ENCODE measurements around the gene PRR19. TPM values are rescaled to one million over a fixed set of nuclear protein-coding genes. Genes with fewer than 3 reads are reported as not detected.
"Not testable (repeated sequence)": the region's sequence is repeated elsewhere in the genome, so short reads cannot be mapped to it uniquely, and the experiment has no call there.

PRR19 gene
- total RNA-seq, 2 experiments from 2014 or later = 0.27 to 0.43 TPM

DNA sequence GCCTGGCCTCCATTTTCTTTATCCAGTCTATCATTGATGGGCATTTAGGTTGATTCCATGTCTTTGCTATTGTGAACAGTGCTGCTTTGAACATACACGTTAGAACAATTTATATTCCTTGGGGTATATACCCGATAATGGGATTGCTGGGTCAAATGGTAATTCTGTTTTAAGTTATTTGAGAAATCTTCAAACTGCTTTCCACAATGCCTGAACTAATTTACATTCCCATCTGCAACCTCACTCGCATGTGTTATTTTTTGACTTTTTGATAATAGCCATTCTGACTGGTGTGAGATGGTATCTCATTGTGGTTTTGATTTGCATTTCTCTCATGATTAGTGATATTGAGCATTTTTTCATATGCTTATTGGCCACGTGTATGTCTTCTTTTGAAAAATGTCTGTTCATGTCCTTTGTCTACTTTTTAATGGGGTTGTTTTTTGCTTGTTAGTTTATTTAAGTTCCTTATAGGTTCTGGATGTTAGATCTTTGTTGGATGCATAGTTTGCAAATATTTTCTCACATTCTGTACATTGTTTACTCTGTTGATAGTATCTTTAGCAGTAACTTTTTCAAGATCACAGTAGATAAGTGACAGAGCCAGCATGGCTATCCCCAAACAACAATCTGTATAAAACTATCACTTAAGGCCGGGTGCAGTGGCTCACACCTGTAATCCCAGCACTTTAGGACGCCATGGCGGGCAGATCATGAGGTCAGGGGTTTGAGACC lies 37.4 kb downstream of the PRR19 start:
- DNase-seq; intact Hi-C loops (cut with micrococcal nuclease); H3K4me1 Mint-ChIP-seq (ENCODE audit: low read depth); H3K36me3 Mint-ChIP-seq (ENCODE audit: low read depth); H3K27ac Mint-ChIP-seq; H3K27me3 Mint-ChIP-seq (ENCODE audit: low read depth); CTCF ChIA-PET; H3K4me3 Mint-ChIP-seq; H3K9me3 Mint-ChIP-seq: not testable (repeated sequence)

DNA sequence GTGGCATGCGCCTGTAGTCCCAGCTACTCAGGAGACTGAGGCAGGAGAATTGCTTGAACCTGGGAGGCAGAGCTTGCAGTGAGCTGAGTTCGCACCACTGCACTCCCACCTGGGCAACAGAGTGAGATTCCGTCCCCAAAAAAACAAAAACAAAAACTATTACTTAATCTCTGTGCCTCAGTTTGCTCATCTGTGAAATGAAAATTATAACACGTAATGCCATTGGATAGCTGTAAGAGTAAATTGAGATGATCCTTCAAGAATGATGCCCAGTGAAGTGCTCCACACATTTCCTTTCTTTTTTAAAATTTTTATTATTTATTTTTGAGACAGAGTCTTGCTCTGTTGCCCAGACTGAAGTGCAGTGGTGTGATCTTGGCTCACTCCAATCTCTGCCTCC lies 38.0 kb downstream of the PRR19 start:
- H3K9me3 Mint-ChIP-seq; H3K4me3 Mint-ChIP-seq; H3K4me1 Mint-ChIP-seq (ENCODE audit: low read depth); H3K27ac Mint-ChIP-seq; intact Hi-C loops (cut with micrococcal nuclease); H3K27me3 Mint-ChIP-seq (ENCODE audit: low read depth); DNase-seq; H3K36me3 Mint-ChIP-seq (ENCODE audit: low read depth): not testable (repeated sequence)
- CTCF ChIA-PET = interaction anchor here (0.6 kb wide), 1 partner anchor 207 kb away, joined by 3 read pairs; no protein-coding TSS in a partner anchor

DNA sequence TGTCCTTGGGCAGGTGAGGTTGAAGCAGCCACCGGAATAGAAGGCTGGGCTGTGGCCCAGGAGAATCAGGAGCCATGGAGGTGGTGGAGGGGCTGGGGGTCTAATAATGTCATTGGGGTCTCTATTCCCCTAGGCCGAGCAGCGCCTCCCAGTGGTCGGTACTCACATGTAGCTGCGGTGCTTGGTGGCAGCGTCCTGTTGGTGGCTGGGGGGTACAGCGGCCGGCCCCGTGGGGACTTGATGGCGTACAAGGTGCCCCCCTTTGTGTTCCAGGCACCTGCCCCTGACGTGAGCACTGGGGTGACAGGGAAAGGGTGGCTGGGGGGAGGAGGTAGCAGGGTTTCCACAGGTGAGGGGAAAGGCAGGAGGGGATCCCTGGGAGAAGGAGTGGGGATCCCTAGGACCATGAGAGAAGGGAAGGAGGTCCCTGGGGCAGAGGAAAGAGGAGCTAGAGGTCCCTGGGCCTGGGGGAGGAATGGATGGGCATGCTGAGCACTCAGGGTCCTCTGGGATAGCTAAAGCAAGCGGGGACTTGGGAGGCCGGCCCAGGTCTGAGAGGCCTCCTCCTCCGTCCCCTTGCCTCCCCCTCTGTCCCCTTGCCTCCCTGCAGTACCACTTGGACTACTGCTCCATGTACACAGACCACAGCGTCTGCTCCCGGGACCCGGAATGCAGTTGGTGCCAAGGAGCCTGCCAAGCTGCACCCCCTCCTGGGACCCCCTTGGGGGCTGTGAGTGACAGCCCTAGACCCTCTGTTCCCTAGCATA lies 41.6 kb downstream of the PRR19 start:
- Mint-ChIP-seq H3K9me3 (no peaks in the 10 kb centered on the region), H3K27ac (no peak overlapping the region), H3K27me3 (ENCODE audit: low read depth) (no peaks in the 10 kb centered on the region), H3K4me1 (ENCODE audit: low read depth) (no peaks in the 10 kb centered on the region), H3K4me3 (no peak overlapping the region), H3K36me3 (ENCODE audit: low read depth) (peaks cover 3% of the 10 kb centered on the region)
- intact Hi-C loops (cut with micrococcal nuclease) = no loop called here
- CTCF ChIA-PET = no interaction called here
- no peak for DNase-seq

DNA sequence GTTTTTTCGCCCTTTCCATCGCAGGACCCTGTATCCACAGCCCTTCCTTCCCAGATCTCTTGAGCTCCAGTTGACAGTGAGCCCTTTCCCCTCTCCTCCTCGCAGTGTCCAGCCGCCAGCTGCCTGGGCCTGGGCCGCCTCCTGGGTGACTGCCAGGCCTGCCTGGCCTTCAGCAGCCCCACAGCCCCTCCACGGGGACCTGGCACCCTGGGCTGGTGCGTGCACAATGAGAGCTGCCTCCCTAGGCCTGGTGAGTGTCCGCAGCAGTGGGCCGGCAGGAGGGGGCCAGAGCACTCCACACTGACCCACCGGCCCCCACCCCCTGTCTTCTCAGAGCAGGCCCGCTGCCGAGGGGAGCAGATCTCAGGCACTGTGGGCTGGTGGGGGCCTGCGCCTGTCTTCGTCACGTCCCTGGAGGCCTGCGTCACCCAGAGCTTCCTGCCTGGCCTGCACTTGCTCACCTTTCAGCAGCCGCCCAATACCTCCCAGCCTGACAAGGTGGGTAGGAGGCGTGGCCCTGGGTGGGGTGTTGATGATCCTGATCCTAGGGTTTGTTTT lies 42.5 kb downstream of the PRR19 start:
- Mint-ChIP-seq H3K27me3 (ENCODE audit: low read depth) (no peaks in the 10 kb centered on the region), H3K27ac (no peak overlapping the region), H3K9me3 (no peaks in the 10 kb centered on the region), H3K4me1 (ENCODE audit: low read depth) (no peaks in the 10 kb centered on the region), H3K36me3 (ENCODE audit: low read depth) (peaks cover 3% of the 10 kb centered on the region), H3K4me3 (no peak overlapping the region)
- intact Hi-C loops (cut with micrococcal nuclease) = no loop called here
- CTCF ChIA-PET = no interaction called here
- no peak for DNase-seq

DNA sequence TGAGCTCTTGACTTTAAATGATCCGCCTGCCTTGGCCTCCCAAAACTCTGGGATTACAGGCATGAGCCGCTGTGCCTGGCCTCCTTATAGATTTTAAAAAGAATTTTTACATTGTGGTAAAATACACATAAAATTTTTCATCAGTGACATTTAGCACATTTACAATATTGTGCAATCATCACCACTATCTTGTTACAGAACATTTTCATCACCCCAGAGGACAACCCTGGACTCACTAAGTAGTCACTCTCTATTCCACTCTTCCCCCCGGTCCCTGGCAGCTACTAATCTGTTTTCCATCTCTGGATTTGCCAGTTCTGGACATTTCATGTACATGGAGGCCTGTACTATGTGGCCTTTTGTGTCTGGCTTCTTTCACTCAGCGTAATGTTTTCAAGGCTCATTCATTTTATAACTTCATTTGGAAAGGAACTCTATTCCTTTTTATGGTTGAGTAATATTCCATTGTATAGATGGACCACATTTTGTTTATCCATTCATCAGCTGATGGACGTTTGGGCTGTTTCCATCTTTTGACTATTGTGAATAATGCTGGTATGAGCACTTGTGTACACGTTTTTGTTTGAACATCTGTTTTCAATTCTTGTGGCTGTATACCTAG lies 43.4 kb downstream of the PRR19 start:
- intact Hi-C loops (cut with micrococcal nuclease) = no loop called here
- Mint-ChIP-seq H3K36me3 (ENCODE audit: low read depth) (peaks cover 3% of the 10 kb centered on the region), H3K27me3 (ENCODE audit: low read depth) (no peaks in the 10 kb centered on the region), H3K27ac (no peak overlapping the region), H3K4me3 (no peak overlapping the region), H3K9me3 (no peaks in the 10 kb centered on the region), H3K4me1 (ENCODE audit: low read depth) (no peaks in the 10 kb centered on the region)
- CTCF ChIA-PET = no interaction called here
- no peak for DNase-seq

DNA sequence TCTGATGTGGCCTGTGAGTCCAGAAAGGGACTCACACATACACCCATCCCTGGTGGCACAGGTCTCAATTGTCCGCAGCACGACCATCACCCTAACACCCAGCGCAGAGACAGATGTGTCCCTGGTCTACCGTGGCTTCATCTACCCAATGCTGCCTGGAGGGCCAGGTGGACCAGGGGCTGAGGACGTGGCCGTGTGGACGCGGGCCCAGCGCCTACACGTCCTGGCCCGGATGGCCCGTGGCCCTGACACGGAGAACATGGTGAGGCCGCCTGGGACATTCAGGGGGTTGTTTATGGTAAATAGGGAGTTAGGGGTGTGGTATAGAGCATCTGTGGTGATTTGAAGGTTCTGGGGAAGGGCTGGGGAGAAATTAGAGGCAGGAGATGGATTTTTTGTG lies 46.3 kb downstream of the PRR19 start:
- H3K27ac Mint-ChIP-seq = no peak overlapping the region
- CTCF ChIA-PET = no interaction called here
- H3K36me3 Mint-ChIP-seq (ENCODE audit: low read depth) = peaks cover 3% of the 10 kb centered on the region
- H3K4me1 Mint-ChIP-seq (ENCODE audit: low read depth) = no peaks in the 10 kb centered on the region
- H3K27me3 Mint-ChIP-seq (ENCODE audit: low read depth) = no peaks in the 10 kb centered on the region
- H3K9me3 Mint-ChIP-seq = no peaks in the 10 kb centered on the region
- intact Hi-C loops (cut with micrococcal nuclease) = no loop called here
- no peak for DNase-seq
- no peak overlapping the region for H3K4me3 Mint-ChIP-seq

DNA sequence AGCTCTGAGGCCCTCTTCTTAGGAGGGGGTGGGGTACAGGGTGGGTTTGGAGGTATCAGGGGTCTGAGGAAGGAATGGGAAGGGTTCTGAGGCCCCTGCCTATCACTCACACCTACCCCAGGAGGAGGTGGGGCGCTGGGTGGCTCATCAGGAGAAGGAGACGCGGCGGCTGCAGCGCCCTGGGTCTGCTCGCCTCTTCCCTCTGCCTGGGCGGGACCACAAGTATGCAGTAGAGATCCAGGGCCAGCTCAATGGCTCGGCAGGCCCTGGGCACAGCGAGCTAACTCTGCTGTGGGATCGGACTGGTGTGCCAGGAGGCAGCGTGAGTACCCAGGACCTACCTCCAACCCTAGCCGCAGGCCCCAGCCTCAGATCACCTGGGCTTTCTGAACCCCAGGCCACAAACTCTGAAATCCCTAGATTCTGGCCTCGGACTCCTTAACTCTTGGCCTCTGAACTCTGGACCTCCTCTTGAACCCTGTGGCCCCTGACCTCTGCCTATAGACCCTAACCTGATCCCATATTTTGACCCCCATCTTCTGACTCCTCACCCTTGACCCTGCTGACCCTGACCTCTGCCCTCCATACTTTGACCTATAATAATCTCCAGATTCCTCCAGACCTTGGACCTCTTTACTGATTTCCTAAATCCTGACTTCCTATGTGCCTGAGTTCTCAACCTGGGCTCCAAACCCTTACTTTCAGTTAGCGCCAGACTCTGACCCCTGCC lies 47.6 kb downstream of the PRR19 start:
- Mint-ChIP-seq H3K27ac (no peak overlapping the region), H3K36me3 (ENCODE audit: low read depth) (peaks cover 3% of the 10 kb centered on the region), H3K9me3 (no peaks in the 10 kb centered on the region), H3K4me1 (ENCODE audit: low read depth) (no peaks in the 10 kb centered on the region), H3K27me3 (ENCODE audit: low read depth) (no peaks in the 10 kb centered on the region), H3K4me3 (no peak overlapping the region)
- CTCF ChIA-PET = no interaction called here
- intact Hi-C loops (cut with micrococcal nuclease) = no loop called here
- no peak for DNase-seq

DNA sequence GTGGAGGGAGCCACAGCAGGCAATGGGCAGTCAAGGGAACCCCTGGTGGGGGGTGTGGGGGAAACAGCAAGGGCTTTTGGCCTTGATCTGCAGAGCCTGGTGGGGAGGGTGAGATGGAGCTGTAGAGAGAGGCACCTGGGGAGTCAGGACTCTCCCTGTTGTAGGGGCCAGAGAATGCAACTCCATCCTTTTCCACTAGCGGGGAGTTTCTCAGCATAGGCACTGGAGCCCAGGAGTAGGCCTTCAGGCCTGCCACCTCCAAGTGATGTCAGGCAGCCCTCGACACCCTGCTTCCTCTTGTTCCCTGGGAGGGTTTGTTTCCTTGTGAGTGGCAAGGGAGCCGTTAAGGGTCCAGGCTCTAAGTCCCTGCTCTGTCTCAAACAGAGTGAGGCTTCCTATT lies 48.5 kb downstream of the PRR19 start:
- H3K4me3 Mint-ChIP-seq = no peak overlapping the region
- CTCF ChIA-PET = no interaction called here
- intact Hi-C loops (cut with micrococcal nuclease) = no loop called here
- no peak overlapping the region for H3K27ac Mint-ChIP-seq
- H3K4me1 Mint-ChIP-seq (ENCODE audit: low read depth) = no peaks in the 10 kb centered on the region
- H3K9me3 Mint-ChIP-seq = no peaks in the 10 kb centered on the region
- no peaks in the 10 kb centered on the region for H3K27me3 Mint-ChIP-seq (ENCODE audit: low read depth)
- H3K36me3 Mint-ChIP-seq (ENCODE audit: low read depth) = no peaks in the 10 kb centered on the region
- DNase-seq = no peak

DNA sequence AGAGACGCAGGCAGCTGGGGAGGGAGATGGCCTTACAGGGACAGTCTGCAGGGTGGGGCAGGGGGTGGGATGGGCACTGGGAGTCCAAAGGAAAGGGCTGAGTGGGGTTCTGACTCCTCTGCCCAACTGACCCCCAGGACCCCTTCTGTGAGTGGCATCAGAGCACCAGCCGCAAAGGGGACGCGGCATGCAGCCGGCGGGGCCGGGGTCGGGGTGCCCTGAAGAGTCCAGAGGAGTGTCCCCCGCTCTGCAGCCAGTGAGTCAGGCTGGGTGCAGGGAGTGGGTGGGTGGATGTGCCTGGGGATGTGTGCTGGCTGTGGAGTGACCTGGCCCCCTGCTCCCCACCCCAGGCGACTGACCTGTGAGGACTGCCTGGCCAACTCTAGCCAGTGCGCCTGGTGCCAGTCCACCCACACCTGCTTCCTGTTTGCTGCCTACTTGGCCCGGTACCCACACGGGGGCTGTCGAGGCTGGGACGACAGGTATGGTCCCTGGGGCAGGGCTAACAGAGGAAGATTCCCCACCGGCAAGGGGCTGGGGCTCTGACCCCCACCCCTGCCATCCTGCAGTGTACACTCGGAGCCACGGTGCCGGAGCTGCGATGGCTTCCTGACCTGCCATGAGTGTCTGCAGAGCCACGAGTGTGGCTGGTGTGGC lies 49.3 kb downstream of the PRR19 start:
- Mint-ChIP-seq H3K4me3 (no peak overlapping the region), H3K4me1 (ENCODE audit: low read depth) (no peaks in the 10 kb centered on the region), H3K27me3 (ENCODE audit: low read depth) (no peaks in the 10 kb centered on the region), H3K27ac (no peak overlapping the region), H3K36me3 (ENCODE audit: low read depth) (no peaks in the 10 kb centered on the region), H3K9me3 (no peaks in the 10 kb centered on the region)
- DNase-seq = no peak
- CTCF ChIA-PET = no interaction called here
- intact Hi-C loops (cut with micrococcal nuclease) = no loop called here

DNA sequence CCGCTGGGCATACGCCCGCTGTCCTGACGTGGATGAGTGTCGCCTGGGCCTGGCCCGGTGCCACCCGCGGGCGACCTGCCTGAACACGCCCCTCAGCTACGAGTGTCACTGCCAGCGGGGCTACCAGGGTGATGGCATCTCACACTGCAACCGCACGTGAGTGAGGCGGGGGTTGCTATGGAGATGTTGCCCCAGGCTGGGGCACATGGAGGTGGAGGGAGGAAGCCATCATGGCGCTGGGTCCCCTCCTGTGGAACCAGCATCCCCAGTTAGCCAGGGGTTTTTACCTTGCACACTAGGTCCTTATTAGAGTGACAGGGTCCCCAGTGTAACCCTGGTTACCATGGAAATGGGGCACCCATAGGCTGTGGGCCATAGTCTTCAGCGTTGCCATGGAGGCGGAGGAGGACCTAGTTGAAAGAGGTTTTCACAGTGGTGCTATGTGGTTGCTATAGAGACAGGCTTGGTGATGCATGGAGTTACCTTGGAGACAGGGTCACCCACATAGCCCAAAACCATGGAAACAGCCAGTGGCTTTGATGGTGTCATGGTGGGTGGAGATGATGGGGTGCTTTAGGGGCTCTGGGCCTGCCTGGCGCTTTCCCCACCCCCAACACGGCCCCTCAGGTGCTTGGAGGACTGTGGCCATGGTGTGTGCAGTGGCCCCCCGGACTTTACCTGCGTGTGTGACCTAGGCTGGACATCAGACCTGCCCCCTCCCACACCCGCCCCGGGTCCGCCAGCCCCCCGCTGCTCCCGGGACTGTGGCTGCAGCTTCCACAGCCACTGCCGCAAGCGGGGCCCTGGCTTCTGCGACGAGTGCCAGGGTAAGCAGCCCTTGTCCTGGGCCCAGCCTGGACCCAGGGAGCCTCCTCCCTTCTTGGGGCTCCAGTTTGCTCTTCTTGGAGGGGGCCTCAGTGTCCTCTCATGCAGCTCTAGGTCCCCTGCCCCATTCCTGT lies 50.6 kb downstream of the PRR19 start:
- H3K27ac Mint-ChIP-seq = no peak overlapping the region
- no peak overlapping the region for H3K4me3 Mint-ChIP-seq
- CTCF ChIA-PET = no interaction called here

DNA sequence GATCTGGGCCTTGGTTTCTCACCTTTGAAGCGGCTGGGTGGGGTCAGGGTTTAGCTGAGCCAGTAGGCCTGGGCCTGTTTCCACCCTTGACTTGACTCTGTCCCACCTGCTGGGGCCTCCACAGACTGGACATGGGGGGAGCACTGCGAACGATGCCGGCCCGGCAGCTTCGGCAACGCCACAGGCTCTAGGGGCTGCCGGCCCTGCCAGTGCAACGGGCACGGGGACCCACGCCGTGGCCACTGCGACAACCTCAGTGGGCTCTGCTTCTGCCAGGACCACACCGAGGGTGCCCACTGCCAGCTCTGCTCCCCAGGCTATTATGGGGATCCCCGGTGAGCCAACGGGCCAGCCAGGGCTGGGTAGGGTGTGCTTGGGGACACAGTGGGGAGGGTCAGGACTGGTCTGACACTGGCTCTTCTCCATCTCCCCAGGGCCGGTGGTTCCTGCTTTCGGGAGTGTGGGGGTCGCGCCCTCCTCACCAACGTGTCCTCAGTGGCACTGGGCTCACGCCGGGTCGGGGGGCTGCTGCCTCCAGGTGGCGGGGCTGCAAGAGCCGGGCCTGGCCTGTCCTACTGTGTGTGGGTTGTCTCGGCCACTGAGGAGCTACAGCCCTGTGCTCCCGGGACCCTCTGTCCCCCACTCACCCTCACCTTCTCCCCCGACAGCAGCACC lies 51.5 kb downstream of the PRR19 start:
- Mint-ChIP-seq H3K4me1 (ENCODE audit: low read depth) (no peaks in the 10 kb centered on the region), H3K9me3 (no peaks in the 10 kb centered on the region), H3K27me3 (ENCODE audit: low read depth) (no peaks in the 10 kb centered on the region), H3K27ac (no peak overlapping the region), H3K36me3 (ENCODE audit: low read depth) (no peaks in the 10 kb centered on the region), H3K4me3 (no peak overlapping the region)
- no peak for DNase-seq
- intact Hi-C loops (cut with micrococcal nuclease) = no loop called here
- CTCF ChIA-PET = no interaction called here

More for the DNA sequence above, 50.6 kb downstream of the PRR19 start:
- H3K36me3 Mint-ChIP-seq (ENCODE audit: low read depth) = no peaks in the 10 kb centered on the region
- H3K27me3 Mint-ChIP-seq (ENCODE audit: low read depth) = no peaks in the 10 kb centered on the region
- DNase-seq = no peak
- intact Hi-C loops (cut with micrococcal nuclease) = no loop called here
- no peaks in the 10 kb centered on the region for H3K9me3 Mint-ChIP-seq
- no peaks in the 10 kb centered on the region for H3K4me1 Mint-ChIP-seq (ENCODE audit: low read depth)
